Mammary epithelial cell (primary cell): ENCODE data around the gene PGF.

Experiments used
- CTCF ChIP-seq, 2 donors: IDR thresholded peaks in 1 of 2; conservative IDR thresholded peaks in 1 of 2; 2 replicates each; pipeline ENCODE4 v1.5.1; 2011 to 2012; ENCODE audit warnings: inconsistent platforms in 2 of 2, low read length in 2 of 2, mild to moderate bottlenecking in 2 of 2, control low read depth in 1 of 2, low read depth in 1 of 2; ENCODE audit not compliant: insufficient read depth in 1 of 2; ENCODE audit errors: extremely low read depth in 1 of 2
- EZH2 ChIP-seq: IDR thresholded peaks from 2 replicates; pipeline ENCODE4 v1.6.1; 2012; ENCODE audit warnings: low read length, inconsistent platforms, borderline replicate concordance

- TF ChIP-seq CTCF (conservative IDR thresholded peaks at IDR 0.05 in 1 of 2, IDR thresholded peaks at IDR 0.05 in 1 of 2; ENCODE audit: extremely low read depth in 1 of 2, insufficient read depth in 1 of 2, low read depth in 1 of 2, low read length in 2 of 2), result no peak
- TF ChIP-seq EZH2, result no peak
Measured at GRCh38 chr14:74965486-74966153, 10.2 kb upstream of the PGF start.
